ENCODE measurements around the gene VPS8. TPM values are rescaled to one million over a fixed set of nuclear protein-coding genes. Genes with fewer than 3 reads are reported as not detected.

Gene VPS8
- total RNA-seq, 1 donor from 2014 or later: 94.5 TPM

GRCh38 chr3:185082829-185083228 lies 270.9 kb downstream of the VPS8 start:
- no peaks in the 10 kb centered on the region for H3K9me3 Mint-ChIP-seq (ENCODE audit: unreplicated experiment)
- no peaks in the 10 kb centered on the region for H3K36me3 Mint-ChIP-seq (ENCODE audit: unreplicated experiment)
- peaks cover 12% of the 10 kb centered on the region for H3K4me1 Mint-ChIP-seq (ENCODE audit: low read depth, unreplicated experiment)
- H3K27ac Mint-ChIP-seq (ENCODE audit: unreplicated experiment): no peak overlapping the region
- H3K4me3 Mint-ChIP-seq (ENCODE audit: unreplicated experiment): no peak overlapping the region
- H3K27me3 Mint-ChIP-seq (ENCODE audit: unreplicated experiment): peaks cover 1% of the 10 kb centered on the region
- no peak for DNase-seq
- no peak for TF ChIP-seq CTCF (IDR thresholded peaks at IDR 0.05; ENCODE audit: partially characterized antibody, unreplicated experiment)

DNA sequence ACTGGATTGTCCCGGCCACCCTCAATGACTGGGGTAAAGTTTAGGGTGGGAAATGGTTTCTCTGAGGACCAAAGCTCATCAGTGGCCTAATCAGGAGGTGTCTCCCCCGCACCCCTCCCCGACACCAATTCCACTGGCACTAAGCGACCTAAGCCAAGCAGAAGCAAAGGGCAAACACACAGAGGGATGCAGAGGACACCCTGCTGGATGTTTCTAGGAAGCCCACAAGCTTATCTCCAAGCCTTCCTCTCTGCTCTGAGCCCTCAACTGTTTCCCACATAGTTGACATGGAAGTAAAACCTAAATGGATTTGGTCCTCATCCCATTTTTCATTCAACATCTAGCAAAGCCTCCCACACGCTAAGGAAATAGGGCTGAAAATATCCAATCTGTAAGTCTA lies 272.4 kb downstream of the VPS8 start:
- Mint-ChIP-seq H3K27me3 (ENCODE audit: unreplicated experiment) (peaks cover 1% of the 10 kb centered on the region), H3K4me1 (ENCODE audit: low read depth, unreplicated experiment) (peaks cover 12% of the 10 kb centered on the region), H3K4me3 (ENCODE audit: unreplicated experiment) (no peak overlapping the region), H3K9me3 (ENCODE audit: unreplicated experiment) (no peaks in the 10 kb centered on the region), H3K36me3 (ENCODE audit: unreplicated experiment) (no peaks in the 10 kb centered on the region), H3K27ac (ENCODE audit: unreplicated experiment) (no peak overlapping the region)
- no peak for DNase-seq
- TF ChIP-seq CTCF (IDR thresholded peaks at IDR 0.05; ENCODE audit: partially characterized antibody, unreplicated experiment): no peak

- no peak for DNase-seq
- H3K27me3 Mint-ChIP-seq (ENCODE audit: unreplicated experiment): peaks cover 1% of the 10 kb centered on the region
- H3K4me3 Mint-ChIP-seq (ENCODE audit: unreplicated experiment): no peak overlapping the region
- TF ChIP-seq CTCF (IDR thresholded peaks at IDR 0.05; ENCODE audit: partially characterized antibody, unreplicated experiment): no peak
- peaks cover 14% of the 10 kb centered on the region for H3K4me1 Mint-ChIP-seq (ENCODE audit: low read depth, unreplicated experiment)
- H3K27ac Mint-ChIP-seq (ENCODE audit: unreplicated experiment): no peak overlapping the region
- no peaks in the 10 kb centered on the region for H3K9me3 Mint-ChIP-seq (ENCODE audit: unreplicated experiment)
- no peaks in the 10 kb centered on the region for H3K36me3 Mint-ChIP-seq (ENCODE audit: unreplicated experiment)
Observed at GRCh38 chr3:185084901-185085300, 272.9 kb downstream of the VPS8 start.

DNA sequence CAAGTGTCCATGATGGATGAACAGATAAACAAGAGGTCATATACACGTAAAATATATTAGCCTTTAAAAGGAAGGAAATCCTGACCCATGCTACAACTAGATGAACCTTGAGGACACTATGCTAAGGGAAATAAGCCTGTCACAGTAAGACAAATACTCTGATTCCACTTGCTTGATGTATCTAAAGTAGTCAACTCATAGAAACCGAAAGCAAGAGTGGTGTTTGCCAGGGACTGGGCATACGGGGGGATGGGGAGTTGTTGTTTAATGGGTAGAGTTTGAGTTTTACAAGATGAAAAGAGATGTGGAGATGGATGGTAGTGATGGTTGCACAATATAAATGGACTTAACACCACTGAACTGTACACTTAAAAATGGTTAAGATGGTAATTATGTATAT lies 275.5 kb downstream of the VPS8 start:
- H3K27me3 Mint-ChIP-seq (ENCODE audit: unreplicated experiment): peaks cover 1% of the 10 kb centered on the region
- H3K27ac Mint-ChIP-seq (ENCODE audit: unreplicated experiment): no peak overlapping the region
- DNase-seq: no peak
- H3K36me3 Mint-ChIP-seq (ENCODE audit: unreplicated experiment): no peaks in the 10 kb centered on the region
- H3K9me3 Mint-ChIP-seq (ENCODE audit: unreplicated experiment): no peaks in the 10 kb centered on the region
- no peak for TF ChIP-seq CTCF (IDR thresholded peaks at IDR 0.05; ENCODE audit: partially characterized antibody, unreplicated experiment)
- no peak overlapping the region for H3K4me3 Mint-ChIP-seq (ENCODE audit: unreplicated experiment)
- H3K4me1 Mint-ChIP-seq (ENCODE audit: low read depth, unreplicated experiment): peaks cover 20% of the 10 kb centered on the region

DNA sequence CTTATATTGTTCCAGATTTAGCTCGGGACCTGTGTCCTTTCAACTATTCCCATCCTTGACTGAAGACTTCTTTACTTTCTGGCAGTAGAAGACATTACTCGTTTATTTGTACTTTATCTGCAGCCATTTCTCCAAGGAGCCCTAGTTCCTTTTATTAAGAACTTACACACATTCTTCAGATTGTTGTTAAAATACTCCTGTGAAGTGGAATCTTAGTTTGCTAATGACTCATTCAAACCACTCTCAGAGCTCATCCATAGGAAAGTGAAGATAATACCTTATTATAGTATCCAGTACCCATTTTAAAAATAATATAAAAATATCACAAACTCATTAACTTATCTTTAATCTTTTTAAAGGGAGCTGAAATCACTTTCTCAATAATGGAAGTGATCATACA lies 277.4 kb downstream of the VPS8 start:
- Mint-ChIP-seq H3K4me3 (ENCODE audit: unreplicated experiment) (no peak overlapping the region), H3K27me3 (ENCODE audit: unreplicated experiment) (peaks cover 5% of the 10 kb centered on the region), H3K4me1 (ENCODE audit: low read depth, unreplicated experiment) (peaks cover 33% of the 10 kb centered on the region), H3K27ac (ENCODE audit: unreplicated experiment) (no peak overlapping the region), H3K9me3 (ENCODE audit: unreplicated experiment) (no peaks in the 10 kb centered on the region), H3K36me3 (ENCODE audit: unreplicated experiment) (no peaks in the 10 kb centered on the region)
- no peak for TF ChIP-seq CTCF (IDR thresholded peaks at IDR 0.05; ENCODE audit: partially characterized antibody, unreplicated experiment)
- DNase-seq: no peak

Data from glutamatergic neuron (in vitro differentiated cells).